A549 (cell line): ENCODE results near the gene GATC. TPM values are rescaled to one million over a fixed set of nuclear protein-coding genes. Genes with fewer than 3 reads are reported as not detected.

Experiments used
- ATAC-seq, 2 experiments: fragments of 200-7000 bp in 1 of 2; fragments of >200 bp in 1 of 2; cut with Nextera tagmentation in 1 of 2; cut with Tn5 transposase in 1 of 2; 3 replicates each; pipeline versions ENCODE4 v1.8.0 to v1.9.1; 2018 to 2020; ENCODE audit warnings: mild to moderate bottlenecking in 1 of 2, moderate library complexity in 1 of 2
- CTCF ChIA-PET: fragments of 300-600 bp; sonication (Branson Sonifier 250); formaldehyde crosslinking; extraction: SDS; loops from one replicate; lab custom pipeline; 2021; ENCODE audit warnings: antibody characterized with exemption, inconsistent platforms; lab: Yijun Ruan, JAX
- POLR2A ChIA-PET: fragments of 350-600 bp; formaldehyde crosslinking; extraction: SDS; loops from one replicate; lab custom pipeline; 2021; ENCODE audit warnings: antibody characterized with exemption, inconsistent platforms; lab: Yijun Ruan, JAX
- DNase-seq, 2 experiments: peaks; one replicate each; pipeline versions ENCODE4 v3.0.0 to v3.0.0-alpha.2; 2011 to 2016; ENCODE audit warnings: low read depth in 1 of 2, low spot score in 1 of 2
- FAIRE-seq: peaks from 2 replicates; lab custom pipeline; 2011; peaks lifted over from hg19 to GRCh38; lab: Jason Lieb, UNC
- H3K27ac ChIP-seq, 2 experiments: fragments of >200 bp; sonication (Bioruptor Twin); formaldehyde crosslinking; 3 replicates each; pipeline ENCODE4 v1.5.1; 2016 to 2017
- H3K4me1 ChIP-seq: fragments of >200 bp; sonication (Bioruptor Twin); formaldehyde crosslinking; 3 replicates; pipeline ENCODE4 v1.6.1; 2016
- H3K4me2 ChIP-seq: fragments of >200 bp; sonication (Bioruptor Twin); formaldehyde crosslinking; 3 replicates; pipeline ENCODE4 v1.6.1; 2016
- H3K4me3 ChIP-seq: fragments of >200 bp; sonication (Bioruptor Twin); formaldehyde crosslinking; 3 replicates; pipeline ENCODE4 v1.5.1; 2016
- H3K9me3 ChIP-seq: fragments of >200 bp; sonication (Bioruptor Twin); formaldehyde crosslinking; 3 replicates; pipeline ENCODE4 v1.6.1; 2016
- BHLHE40 ChIP-seq: IDR thresholded peaks from 2 replicates; pipeline ENCODE4 v1.6.1; 2012; ENCODE audit warnings: low read depth, low read length, inconsistent platforms
- CBX2 ChIP-seq: fragments of 200-600 bp; sonication (generic); IDR thresholded peaks from 2 replicates; pipeline ENCODE4 v1.6.1; 2016; ENCODE audit warnings: low read depth, mild to moderate bottlenecking, borderline replicate concordance
- CHD2 ChIP-seq: fragments of 150-350 bp; IDR thresholded peaks from 2 replicates; pipeline ENCODE4 v1.6.1; 2014; ENCODE audit warnings: low read length; ENCODE audit not compliant: partially characterized antibody
- FOSB ChIP-seq: fragments of 250-450 bp; sonication (Bioruptor Pico); IDR thresholded peaks from 2 replicates; pipeline ENCODE4 v1.5.0; 2020; ENCODE audit warnings: mild to moderate bottlenecking, moderate library complexity
- FOSL2 ChIP-seq, 2 experiments: fragments of 450-650 bp in 1 of 2; fragments of >200 bp in 1 of 2; sonication (Bioruptor Twin) in 1 of 2; formaldehyde crosslinking; IDR thresholded peaks; 2 replicates each; pipeline versions ENCODE4 v1.5.0 to v1.6.1; 2016 to 2020; ENCODE audit warnings: mild to moderate bottlenecking in 1 of 2, moderate library complexity in 1 of 2
- FOXS1 ChIP-seq: fragments of 250-450 bp; sonication (Bioruptor Pico); IDR thresholded peaks from 2 replicates; pipeline ENCODE4 v1.5.0; 2020; ENCODE audit warnings: mild to moderate bottlenecking, moderate library complexity
- GATA3 ChIP-seq: IDR thresholded peaks from 2 replicates; pipeline ENCODE4 v1.6.1; 2012; ENCODE audit warnings: borderline replicate concordance
- HDAC2 ChIP-seq: fragments of 200-600 bp; sonication (generic); IDR thresholded peaks from 2 replicates; pipeline ENCODE4 v1.6.1; 2016
- HMGXB4 ChIP-seq: fragments of 250-450 bp; sonication (Bioruptor Pico); IDR thresholded peaks from 2 replicates; pipeline ENCODE4 v1.5.0; 2021; ENCODE audit warnings: mild to moderate bottlenecking, moderate library complexity, borderline replicate concordance
- HOXA7 ChIP-seq: fragments of 250-450 bp; sonication (Bioruptor Pico); IDR thresholded peaks from 2 replicates; pipeline ENCODE4 v1.5.0; 2020; ENCODE audit warnings: mild to moderate bottlenecking, moderate library complexity
- HOXB13 ChIP-seq: fragments of 250-450 bp; sonication (Bioruptor Pico); IDR thresholded peaks from 2 replicates; pipeline ENCODE4 v1.5.0; 2020; ENCODE audit warnings: low read depth, mild to moderate bottlenecking, moderate library complexity
- JUNB ChIP-seq: fragments of >200 bp; sonication (Bioruptor Twin); formaldehyde crosslinking; IDR thresholded peaks from 2 replicates; pipeline ENCODE4 v1.6.1; 2016
- KDM1A ChIP-seq: fragments of 200-600 bp; sonication (generic); IDR thresholded peaks from 2 replicates; pipeline ENCODE4 v1.6.1; 2016; ENCODE audit warnings: low read depth, mild to moderate bottlenecking
- MAFK ChIP-seq: fragments of 450-650 bp; IDR thresholded peaks from 2 replicates; pipeline ENCODE4 v1.6.1; 2014; ENCODE audit not compliant: partially characterized antibody
- MAZ ChIP-seq: fragments of 150-350 bp; IDR thresholded peaks from 2 replicates; pipeline ENCODE4 v1.6.1; 2014; ENCODE audit warnings: antibody characterized with exemption, low read depth, low read length, borderline replicate concordance
- NR3C1 ChIP-seq: fragments of >200 bp; sonication (Bioruptor Twin); formaldehyde crosslinking; IDR thresholded peaks from 3 replicates; pipeline ENCODE4 v1.6.1; 2017
- PBX3 ChIP-seq: IDR thresholded peaks from 2 replicates; pipeline ENCODE4 v1.6.1; 2012
- RAD21 ChIP-seq, 2 experiments: fragments of >200 bp in 1 of 2; sonication (Bioruptor Twin) in 1 of 2; formaldehyde crosslinking in 1 of 2; IDR thresholded peaks in 1 of 2; conservative IDR thresholded peaks in 1 of 2; 2 replicates in 1 of 2; 3 replicates in 1 of 2; pipeline ENCODE4 v1.6.1; 2012 to 2018; ENCODE audit warnings: inconsistent platforms in 1 of 2
- RARB ChIP-seq: fragments of 250-450 bp; sonication (Bioruptor Pico); IDR thresholded peaks from 2 replicates; pipeline ENCODE4 v1.8.0; 2021; ENCODE audit warnings: mild to moderate bottlenecking, moderate library complexity
- RCOR1 ChIP-seq: fragments of 150-350 bp; IDR thresholded peaks from 2 replicates; pipeline ENCODE4 v1.6.1; 2014; ENCODE audit warnings: antibody characterized with exemption, low read length, low read depth
- RNF2 ChIP-seq: fragments of 200-600 bp; sonication (generic); IDR thresholded peaks from 2 replicates; pipeline ENCODE4 v1.6.1; 2016; ENCODE audit warnings: low read depth, mild to moderate bottlenecking, antibody characterized with exemption, moderate library complexity, borderline replicate concordance
- SMC3 ChIP-seq: fragments of >200 bp; sonication (Bioruptor Twin); formaldehyde crosslinking; IDR thresholded peaks from 3 replicates; pipeline ENCODE4 v1.6.1; 2018; ENCODE audit warnings: inconsistent platforms
- WGBS: methylation state at CpG from one replicate; pipeline ENCODE4 v1.1.6; 2017; ENCODE audit errors: missing lambda C conversion rate; 5-methylcytosine and 5-hydroxymethylcytosine counted together
- polyA plus RNA-seq, 4 experiments: library from polyadenylated mRNA; depleted of rRNA in 3 of 4; stranded (reverse); fragments of >200 nt; fragmentation: RNase III in 1 of 4; extraction: RNeasy Plus Mini Kit Qiagen cat#74134 plus additional on column Dnase treatment in 1 of 4; gene quantifications; 2 replicates in 3 of 4; 3 replicates in 1 of 4; pipeline ENCODE4 v1.2.3, GENCODE V29; 2011 to 2017
- TF ChIP-seq, protein P1 (sequence below): fragments of >200 bp; sonication (Bioruptor Twin); formaldehyde crosslinking; IDR thresholded peaks from 3 replicates; pipeline ENCODE4 v1.6.1; 2016

Gene GATC
- polyA plus RNA-seq, 2 of the 4 experiments (the other 2 are of a cell fraction), result 22.5 to 40.6 TPM

- TF ChIP-seq, protein P1, sequence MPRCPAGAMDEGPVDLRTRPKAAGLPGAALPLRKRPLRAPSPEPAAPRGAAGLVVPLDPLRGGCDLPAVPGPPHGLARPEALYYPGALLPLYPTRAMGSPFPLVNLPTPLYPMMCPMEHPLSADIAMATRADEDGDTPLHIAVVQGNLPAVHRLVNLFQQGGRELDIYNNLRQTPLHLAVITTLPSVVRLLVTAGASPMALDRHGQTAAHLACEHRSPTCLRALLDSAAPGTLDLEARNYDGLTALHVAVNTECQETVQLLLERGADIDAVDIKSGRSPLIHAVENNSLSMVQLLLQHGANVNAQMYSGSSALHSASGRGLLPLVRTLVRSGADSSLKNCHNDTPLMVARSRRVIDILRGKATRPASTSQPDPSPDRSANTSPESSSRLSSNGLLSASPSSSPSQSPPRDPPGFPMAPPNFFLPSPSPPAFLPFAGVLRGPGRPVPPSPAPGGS, result no peak
- TF ChIP-seq FOXS1 (CRISPR knock-in tag) (no peak), RAD21 (conservative IDR thresholded peaks at IDR 0.05 in 1 of 2, IDR thresholded peaks at IDR 0.05 in 1 of 2) (no peak), PBX3 (no peak)
- TF ChIP-seq, all 56 proteins: peak for 0
Measured at GRCh38 chr12:120422892-120423456, 23.3 kb upstream of the GATC start (continued).

DNA sequence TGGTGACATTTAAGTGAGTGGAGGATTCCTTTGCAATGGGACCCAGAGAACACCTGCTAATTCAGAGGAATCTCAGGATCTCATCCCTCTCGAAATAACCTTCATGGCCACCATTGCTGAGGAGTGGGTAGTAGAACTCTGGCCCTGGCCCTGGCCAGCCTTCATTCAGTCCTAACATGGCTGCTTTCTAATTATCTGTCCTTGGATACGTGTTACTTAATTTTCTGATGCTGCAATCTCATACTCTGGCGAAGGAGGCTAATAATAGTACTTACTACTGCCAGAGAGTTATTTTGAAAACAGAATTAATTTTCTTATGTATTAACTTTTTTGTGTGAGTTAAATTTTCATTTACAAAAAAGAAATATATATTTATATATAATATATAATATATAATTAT, 20.4 kb upstream of the GATC start:
- no peak for FAIRE-seq

DNA sequence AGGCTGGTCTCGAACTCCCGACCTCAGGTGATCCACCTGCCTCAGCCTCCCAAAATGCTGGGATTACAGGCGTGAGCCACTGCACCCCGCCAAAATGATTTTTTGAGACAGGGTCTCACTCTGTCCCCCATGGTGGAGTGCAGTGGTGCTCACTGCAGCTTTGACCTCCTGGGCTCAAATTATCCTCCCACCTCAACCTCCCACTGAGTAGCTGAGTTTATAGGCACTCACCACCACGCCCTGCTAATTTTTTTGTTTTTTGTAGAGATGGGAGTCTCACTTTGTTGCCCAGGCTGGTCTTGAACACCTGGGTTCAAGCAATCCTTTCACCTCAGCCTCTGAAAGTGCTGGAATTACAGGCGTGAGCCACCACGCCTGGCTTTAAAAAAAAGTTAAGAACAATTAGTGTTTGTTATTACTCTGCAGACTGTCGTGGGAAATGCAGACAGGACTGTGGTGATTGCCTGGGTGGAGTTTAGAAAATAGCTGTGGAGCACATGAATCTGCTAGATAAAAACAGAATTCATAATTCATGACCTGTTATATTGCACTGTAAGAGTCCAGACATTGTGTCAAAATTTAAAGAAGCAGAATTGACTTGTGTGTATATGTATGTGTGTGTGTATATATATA, 17.5 kb upstream of the GATC start:
- Histone ChIP-seq H3K4me3 (no peak overlapping the region), H3K27ac (no peak overlapping the region), H3K9me3 (no peaks in the 10 kb centered on the region), H3K4me1 (no peaks in the 10 kb centered on the region), H3K4me2 (no peak overlapping the region)
- CTCF ChIA-PET, result interaction anchor here (0.6 to 6.4 kb wide), 18 partner anchors 10 to 264 kb away, joined by 3 to 75 read pairs (median 5); partner anchors contain the start of genes PLA2G1B, PXN and RNU4-2
- WGBS, result 34% methylated on average over 8 of the region's 8 CpGs
- DNase-seq, result no peak
- POLR2A ChIA-PET, result no interaction called here
- ATAC-seq, result no peak
- no peak for FAIRE-seq
- TF ChIP-seq RARB (CRISPR knock-in tag), result no peak
- TF ChIP-seq BHLHE40, result no peak
- no peak for TF ChIP-seq HDAC2
- TF ChIP-seq GATA3, result no peak
- TF ChIP-seq KDM1A, result no peak
- no peak for TF ChIP-seq NR3C1
- no peak for TF ChIP-seq HOXB13 (CRISPR knock-in tag)
- no peak for TF ChIP-seq HMGXB4 (CRISPR knock-in tag)
- TF ChIP-seq HOXA7, result no peak
- no peak for TF ChIP-seq CBX2
- TF ChIP-seq FOSB (CRISPR knock-in tag), result no peak
- TF ChIP-seq CHD2, result no peak
- no peak for TF ChIP-seq MAZ
- no peak for TF ChIP-seq SMC3
- TF ChIP-seq FOSL2 (IDR thresholded peaks at IDR 0.05), result no peak
- no peak for TF ChIP-seq FOSL2 (CRISPR knock-in tag; IDR thresholded peaks at IDR 0.05)
- TF ChIP-seq MAFK, result no peak
- no peak for TF ChIP-seq JUNB
- TF ChIP-seq RNF2, result no peak
- no peak for TF ChIP-seq RCOR1

More for the DNA sequence above, 20.4 kb upstream of the GATC start:
- ChIA-PET POLR2A (no interaction called here), CTCF (no interaction called here)
- no peak for DNase-seq
- no peak for ATAC-seq
- TF ChIP-seq RCOR1, result no peak
- Histone ChIP-seq H3K27ac (no peak overlapping the region), H3K4me3 (no peak overlapping the region), H3K9me3 (no peaks in the 10 kb centered on the region), H3K4me2 (no peak overlapping the region), H3K4me1 (no peaks in the 10 kb centered on the region)
- 70% methylated on average over 3 of the region's 3 CpGs for WGBS
